ENCODE data around the gene TOP3A.
"Not testable (repeated sequence)": the region's sequence is repeated elsewhere in the genome, so short reads cannot be mapped to it uniquely, and the experiment has no call there.

Gene TOP3A

DNA sequence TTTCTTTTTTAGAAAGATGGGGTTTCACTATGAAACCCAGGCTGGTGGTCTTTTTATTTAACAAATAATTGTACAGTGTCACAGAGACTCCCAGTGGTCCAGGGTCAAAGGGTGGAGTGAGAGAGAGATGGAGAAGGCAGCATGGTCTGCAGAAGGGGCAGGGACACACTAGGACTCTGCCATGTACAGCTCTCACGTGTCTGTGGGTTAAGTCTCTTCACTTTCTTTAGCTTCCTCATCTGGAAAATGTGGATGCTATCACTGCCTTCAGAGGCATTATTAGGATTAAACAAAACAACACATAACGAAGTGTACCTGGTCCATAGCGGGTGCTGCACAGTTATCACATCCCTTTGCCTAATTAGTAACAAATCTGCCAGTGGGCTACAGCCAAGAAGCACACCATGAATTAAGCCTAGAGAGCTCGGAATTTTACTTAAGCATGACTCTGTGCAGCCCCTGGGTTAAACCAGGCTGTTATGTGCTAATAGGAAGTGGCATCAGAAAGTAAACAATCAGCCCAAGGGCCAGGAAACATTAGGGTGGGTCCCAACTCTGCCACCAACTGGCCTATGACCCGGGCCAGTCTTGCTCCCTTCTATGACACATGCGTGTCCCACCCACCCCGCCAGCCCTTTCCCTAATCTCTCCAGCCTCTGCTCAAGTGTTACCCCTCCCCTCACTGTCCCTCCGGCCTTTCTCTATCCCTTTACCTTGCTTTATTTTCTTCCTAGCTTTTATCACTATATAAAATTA lies 13.9 kb downstream of the TOP3A start:
- no peak for DNase-seq (ENCODE audit: low read depth)
- TF ChIP-seq, protein P1, sequence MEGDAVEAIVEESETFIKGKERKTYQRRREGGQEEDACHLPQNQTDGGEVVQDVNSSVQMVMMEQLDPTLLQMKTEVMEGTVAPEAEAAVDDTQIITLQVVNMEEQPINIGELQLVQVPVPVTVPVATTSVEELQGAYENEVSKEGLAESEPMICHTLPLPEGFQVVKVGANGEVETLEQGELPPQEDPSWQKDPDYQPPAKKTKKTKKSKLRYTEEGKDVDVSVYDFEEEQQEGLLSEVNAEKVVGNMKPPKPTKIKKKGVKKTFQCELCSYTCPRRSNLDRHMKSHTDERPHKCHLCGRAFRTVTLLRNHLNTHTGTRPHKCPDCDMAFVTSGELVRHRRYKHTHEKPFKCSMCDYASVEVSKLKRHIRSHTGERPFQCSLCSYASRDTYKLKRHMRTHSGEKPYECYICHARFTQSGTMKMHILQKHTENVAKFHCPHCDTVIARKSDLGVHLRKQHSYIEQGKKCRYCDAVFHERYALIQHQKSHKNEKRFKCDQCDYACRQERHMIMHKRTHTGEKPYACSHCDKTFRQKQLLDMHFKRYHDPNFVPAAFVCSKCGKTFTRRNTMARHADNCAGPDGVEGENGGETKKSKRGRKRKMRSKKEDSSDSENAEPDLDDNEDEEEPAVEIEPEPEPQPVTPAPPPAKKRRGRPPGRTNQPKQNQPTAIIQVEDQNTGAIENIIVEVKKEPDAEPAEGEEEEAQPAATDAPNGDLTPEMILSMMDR (IDR thresholded peaks at IDR 0.05; ENCODE audit: control insufficient read depth, extremely low read depth, insufficient read depth) = no peak

DNA sequence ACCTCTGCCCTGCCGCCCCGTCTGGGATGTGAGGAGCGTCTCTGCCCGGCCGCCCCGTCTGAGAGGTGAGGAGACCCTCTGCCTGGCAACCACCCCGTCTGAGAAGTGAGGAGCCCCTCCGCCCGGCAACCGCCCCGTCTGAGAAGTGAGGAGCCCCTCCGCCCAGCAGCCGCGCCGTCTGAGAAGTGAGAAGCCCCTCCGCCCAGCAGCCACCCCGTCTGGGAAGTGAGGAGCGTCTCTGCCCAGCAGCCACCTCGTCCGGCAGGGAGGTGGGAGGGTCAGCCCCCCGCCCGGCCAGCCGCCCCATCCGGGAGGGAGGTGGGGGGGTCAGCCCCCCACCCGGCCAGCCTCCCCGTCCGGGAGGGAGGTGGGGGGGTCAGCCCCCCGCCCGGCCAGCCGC lies 16.7 kb downstream of the TOP3A start:
- not testable (repeated sequence) for DNase-seq (ENCODE audit: low read depth)

More for the DNA sequence above, 13.9 kb downstream of the TOP3A start:
- H3K4me3 ChIP-seq (ENCODE audit: low read depth, low read length) = no peak overlapping the region

GRCh38 chr17:18291718-18292540 lies 22.9 kb downstream of the TOP3A start:
- H3K4me3 ChIP-seq (ENCODE audit: low read depth, low read length) = no peak overlapping the region
- DNase-seq (ENCODE audit: low read depth) = no peak
- TF ChIP-seq, protein P1 (IDR thresholded peaks at IDR 0.05; ENCODE audit: control insufficient read depth, extremely low read depth, insufficient read depth) = no peak

More for the DNA sequence above, 16.7 kb downstream of the TOP3A start:
- H3K4me3 ChIP-seq (ENCODE audit: low read depth, low read length) = not testable (repeated sequence)

DNA sequence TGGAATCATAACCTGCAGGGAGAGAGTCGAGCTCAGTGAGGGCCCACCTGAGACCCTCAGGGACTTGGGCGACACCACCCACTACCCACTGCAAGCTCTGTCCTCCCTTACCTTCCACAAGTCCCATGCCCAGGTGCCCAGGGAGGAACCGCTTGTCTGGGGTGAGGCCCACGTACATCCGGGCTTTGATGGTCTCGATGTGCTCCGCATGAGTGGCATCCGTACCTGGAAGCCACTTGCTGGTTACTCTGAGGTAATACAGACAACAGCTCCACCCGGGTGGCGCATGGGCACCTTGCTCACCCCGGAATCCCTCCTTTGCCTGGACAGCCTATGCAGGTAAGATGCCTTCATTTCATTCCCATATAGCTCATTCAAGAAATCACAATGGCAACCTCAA lies 29.5 kb downstream of the TOP3A start:
- H3K4me3 ChIP-seq (ENCODE audit: low read depth, low read length) = no peak overlapping the region
- no peak for DNase-seq (ENCODE audit: low read depth)
- TF ChIP-seq, protein P1 (IDR thresholded peaks at IDR 0.05; ENCODE audit: control insufficient read depth, extremely low read depth, insufficient read depth) = no peak

DNA sequence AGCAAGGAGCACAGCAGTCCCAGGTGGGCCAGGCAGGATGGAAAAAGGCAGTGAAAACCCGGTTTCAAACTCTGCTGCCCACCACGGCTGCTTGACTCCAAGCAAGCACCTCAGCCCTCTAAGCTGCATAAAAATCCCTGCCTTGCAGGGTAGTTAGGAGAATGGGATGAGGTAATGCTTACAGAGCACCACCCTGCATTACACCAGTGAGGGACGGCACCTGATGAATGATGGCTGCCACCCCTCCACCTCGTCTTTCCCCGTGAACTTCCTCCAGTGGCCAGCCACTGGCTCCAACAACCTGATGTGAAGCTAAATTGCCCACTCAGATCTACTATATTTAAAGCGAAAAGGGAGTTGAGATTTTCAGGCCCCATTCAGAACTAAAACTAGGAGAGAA lies 33.0 kb downstream of the TOP3A start:
- TF ChIP-seq, protein P1 (IDR thresholded peaks at IDR 0.05; ENCODE audit: control insufficient read depth, extremely low read depth, insufficient read depth) = no peak
- no peak overlapping the region for H3K4me3 ChIP-seq (ENCODE audit: low read depth, low read length)
- DNase-seq (ENCODE audit: low read depth) = no peak

DNA sequence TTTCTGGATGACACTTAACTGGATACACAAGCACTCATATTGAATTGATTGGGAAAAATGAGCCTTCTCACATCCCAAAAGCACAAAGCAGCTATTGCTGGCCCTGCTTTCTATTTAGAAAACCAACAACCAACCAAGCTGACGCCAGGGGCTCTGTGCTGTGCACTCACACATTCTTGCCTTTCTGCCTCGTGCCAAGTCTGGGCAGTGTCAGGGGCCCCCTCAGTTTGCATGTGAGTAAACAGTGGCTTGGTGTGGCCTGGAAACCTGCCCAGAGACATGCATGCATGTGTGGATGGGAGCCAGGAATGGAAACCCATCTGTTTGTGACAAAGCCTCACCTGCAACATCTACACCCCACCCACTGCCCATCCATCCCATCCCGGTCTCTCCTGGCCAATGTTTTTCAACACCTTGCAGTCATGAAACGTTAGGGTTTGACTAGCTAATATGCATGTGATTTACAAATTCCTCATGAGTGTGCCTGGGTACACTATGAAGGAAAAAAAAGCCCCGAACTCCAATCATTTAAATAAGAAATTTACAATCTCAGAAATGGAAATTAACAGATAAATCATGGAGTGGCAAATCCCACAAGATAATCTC lies 33.9 kb downstream of the TOP3A start:
- DNase-seq (ENCODE audit: low read depth) = no peak
- TF ChIP-seq, protein P1 (IDR thresholded peaks at IDR 0.05; ENCODE audit: control insufficient read depth, extremely low read depth, insufficient read depth) = no peak
- no peak overlapping the region for H3K4me3 ChIP-seq (ENCODE audit: low read depth, low read length)

DNA sequence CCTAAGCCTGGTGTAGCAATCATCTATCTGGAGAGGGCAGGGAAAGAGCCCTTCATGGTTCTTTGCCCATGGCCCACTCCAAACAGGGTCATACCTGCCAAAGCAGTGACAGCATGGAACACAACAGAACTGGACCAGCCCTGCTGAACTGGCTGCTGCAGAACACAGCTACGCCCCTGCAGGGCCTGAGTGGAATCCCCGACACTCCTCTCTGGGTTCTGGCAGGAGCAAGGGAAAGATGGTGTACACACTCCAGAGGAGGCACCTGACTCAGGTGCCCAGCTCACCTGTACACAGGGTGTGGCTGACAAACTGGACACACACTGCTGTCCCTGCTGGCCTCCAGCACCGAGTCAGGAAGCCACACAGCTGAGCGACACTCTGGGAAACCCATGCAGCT lies 34.5 kb downstream of the TOP3A start:
- no peak for DNase-seq (ENCODE audit: low read depth)
- TF ChIP-seq, protein P1 (IDR thresholded peaks at IDR 0.05; ENCODE audit: control insufficient read depth, extremely low read depth, insufficient read depth) = no peak
- H3K4me3 ChIP-seq (ENCODE audit: low read depth, low read length) = no peak overlapping the region

Data from LNCaP clone FGC (cell line).